K562 (cell line): Measurements from ENCODE around the gene C11orf52. TPM values are rescaled to one million over a fixed set of nuclear protein-coding genes. Genes with fewer than 3 reads are reported as not detected.

Source experiments
- ATAC-seq: fragments of 200-7000 bp; cut with Tn5 transposase; 3 replicates; pipeline ENCODE4 v1.9.1; 2020; ENCODE audit warnings: moderate library complexity
- BruUV-seq: library from RNA; stranded (reverse); fragments of 400-500 nt; replicated peaks from 2 replicates; lab custom pipeline; 2021; lab: Mats Ljungman, UMichigan
- CTCF ChIA-PET: fragments of 300-600 bp; formaldehyde crosslinking; extraction: SDS; loops from one replicate; lab custom pipeline; 2021; ENCODE audit warnings: low intra/inter-chr PET ratio; lab: Yijun Ruan, JAX
- POLR2A ChIA-PET: fragments of 300-600, 350-650 bp; sonication (Branson Sonifier 250); formaldehyde crosslinking; extraction: SDS; loops from one replicate; lab custom pipeline; 2021; ENCODE audit warnings: antibody characterized with exemption, inconsistent platforms; lab: Yijun Ruan, JAX
- DNase-seq, 4 experiments: peaks; one replicate each; pipeline versions ENCODE4 v3.0.0 to v3.0.0-alpha.2; 2011 to 2018; ENCODE audit warnings: low spot score in 3 of 4, mixed read lengths in 3 of 4; ENCODE audit errors: extremely low read depth in 1 of 4
- FAIRE-seq: peaks from 2 replicates; lab custom pipeline; 2011; peaks lifted over from hg19 to GRCh38; lab: Jason Lieb, UNC
- H2AFZ ChIP-seq: 2 replicates; pipeline ENCODE4 v1.6.0; 2011; ENCODE audit warnings: low read depth, low read length, control low read depth, inconsistent platforms
- H3K27ac ChIP-seq: fragments of 200-600 bp; 3 replicates; pipeline ENCODE4 v1.8.0; 2011; ENCODE audit warnings: low read depth, mild to moderate bottlenecking, control low read depth, inconsistent platforms, low read length, moderate library complexity, mixed read lengths; ENCODE audit errors: extremely low read depth
- H3K27me3 ChIP-seq, 2 experiments: fragments of 300-600 bp in 1 of 2; 2 replicates in 1 of 2; 3 replicates in 1 of 2; pipeline versions ENCODE4 v1.6.0 to v1.8.0; 2011; ENCODE audit warnings: inconsistent platforms in 2 of 2, low read length in 2 of 2, mild to moderate bottlenecking in 1 of 2, mixed read lengths in 1 of 2, moderate library complexity in 1 of 2; ENCODE audit not compliant: control insufficient read depth in 2 of 2, insufficient read depth in 2 of 2
- H3K36me3 ChIP-seq: fragments of 300-600 bp; 3 replicates; pipeline ENCODE4 v1.8.0; 2011; ENCODE audit warnings: mild to moderate bottlenecking, low read length, inconsistent platforms; ENCODE audit not compliant: control insufficient read depth, insufficient read depth
- H3K4me1 ChIP-seq, 2 experiments: fragments of 200-600 bp in 1 of 2; replicated peaks in 1 of 2; 2 replicates in 1 of 2; 3 replicates in 1 of 2; pipeline versions ENCODE4 v1.5.1 to v1.8.0; 2011; ENCODE audit warnings: inconsistent platforms in 2 of 2, low read length in 2 of 2, mild to moderate bottlenecking in 1 of 2, mixed read lengths in 1 of 2, moderate library complexity in 1 of 2; ENCODE audit not compliant: control insufficient read depth in 2 of 2, insufficient read depth in 2 of 2
- H3K4me2 ChIP-seq: 2 replicates; pipeline ENCODE4 v1.6.1; 2011; ENCODE audit warnings: low read length, control low read depth, inconsistent platforms, mixed read lengths; ENCODE audit not compliant: insufficient read depth
- H3K4me3 ChIP-seq: fragments of 200-600 bp; sonication (generic), shearing (Covaris generic); 2 replicates; pipeline ENCODE4 v1.5.1; 2016; ENCODE audit warnings: control low read depth, inconsistent platforms
- H3K79me2 ChIP-seq: fragments of 200-600 bp; 3 replicates; pipeline ENCODE4 v1.8.0; 2011; ENCODE audit warnings: low read length, inconsistent platforms; ENCODE audit not compliant: control insufficient read depth, insufficient read depth
- H3K9ac ChIP-seq, 2 experiments: 2 replicates each; pipeline versions ENCODE4 v1.6.0 to v1.6.1; 2011; ENCODE audit warnings: low read depth in 2 of 2, low read length in 2 of 2, control low read depth in 1 of 2, inconsistent platforms in 1 of 2, mild to moderate bottlenecking in 1 of 2, mixed read lengths in 1 of 2; ENCODE audit not compliant: insufficient read depth in 1 of 2
- H3K9me1 ChIP-seq: one replicate; pipeline ENCODE4 v1.6.0; 2011; ENCODE audit warnings: inconsistent platforms, mild to moderate bottlenecking, low read length, moderate library complexity; ENCODE audit not compliant: control insufficient read depth, insufficient read depth
- H3K9me3 ChIP-seq: replicated peaks from 2 replicates; pipeline ENCODE4 v1.5.1; 2011; ENCODE audit warnings: low read depth, low read length, inconsistent platforms; ENCODE audit not compliant: control insufficient read depth, insufficient read depth
- H4K20me1 ChIP-seq: replicated peaks from 2 replicates; pipeline ENCODE4 v1.6.1; 2011; ENCODE audit warnings: low read length, inconsistent platforms, mixed read lengths; ENCODE audit not compliant: control insufficient read depth, insufficient read depth
- FOXM1 ChIP-seq, 2 experiments: fragments of 450-650 bp in 1 of 2; sonication (generic) in 1 of 2; formaldehyde crosslinking in 1 of 2; IDR thresholded peaks; 2 replicates each; pipeline versions ENCODE4 v1.6.1 to v1.9.0; 2017 to 2022; ENCODE audit warnings: low read depth in 2 of 2, mild to moderate bottlenecking in 2 of 2, missing genetic modification reagents in 1 of 2, moderate library complexity in 1 of 2
- IFI16 ChIP-seq: fragments of 250-450 bp; sonication (Bioruptor Pico); IDR thresholded peaks from 2 replicates; pipeline ENCODE4 v2.1.2; 2022; ENCODE audit warnings: mild to moderate bottlenecking, inconsistent platforms
- JUN ChIP-seq, 2 experiments: sonication (generic) in 1 of 2; formaldehyde crosslinking in 1 of 2; IDR thresholded peaks; 2 replicates each; pipeline versions ENCODE4 v1.6.1 to v1.8.0; 2012 to 2022; ENCODE audit warnings: borderline replicate concordance in 2 of 2, mild to moderate bottlenecking in 2 of 2, improper control_type of control experiment in 1 of 2, low read depth in 1 of 2, low read length in 1 of 2, missing genetic modification reagents in 1 of 2
- KDM2B ChIP-seq: fragments of 250-450 bp; sonication (Bioruptor Pico); IDR thresholded peaks from 2 replicates; pipeline ENCODE4 v1.8.0; 2021; ENCODE audit warnings: mild to moderate bottlenecking, moderate library complexity
- MECOM ChIP-seq: fragments of 250-450 bp; sonication (Bioruptor Pico); IDR thresholded peaks from 2 replicates; pipeline ENCODE4 v1.8.0; 2022; ENCODE audit warnings: inconsistent platforms
- MXI1 ChIP-seq: IDR thresholded peaks from 2 replicates; pipeline ENCODE4 v1.6.1; 2011; ENCODE audit warnings: low read depth, mild to moderate bottlenecking, improper control_type of control experiment, low read length
- MYC ChIP-seq, 2 experiments: fragments of 250-450 bp in 1 of 2; sonication (Bioruptor Pico) in 1 of 2; IDR thresholded peaks; 2 replicates each; pipeline versions ENCODE4 v1.5.1 to v1.6.1; 2012 to 2021; ENCODE audit warnings: low read depth in 2 of 2, borderline replicate concordance in 1 of 2, improper control_type of control experiment in 1 of 2, low read length in 1 of 2, mild to moderate bottlenecking in 1 of 2, moderate library complexity in 1 of 2
- RNF2 ChIP-seq: sonication (generic); IDR thresholded peaks from 2 replicates; pipeline ENCODE4 v1.6.1; 2016
- SMAD1 ChIP-seq: fragments of 150-350 bp; IDR thresholded peaks from 2 replicates; pipeline ENCODE4 v1.6.1; 2014; ENCODE audit warnings: low read length, low read depth; ENCODE audit not compliant: partially characterized antibody
- STAG1 ChIP-seq: sonication (generic); formaldehyde crosslinking; IDR thresholded peaks from 2 replicates; pipeline ENCODE4 v1.5.0; 2020; ENCODE audit warnings: missing genetic modification reagents, borderline replicate concordance
- WGBS: fragments of 100-300 bp; shearing (Covaris generic); methylation state at CpG from one replicate; pipeline ENCODE4 v1.1.6; 2016; ENCODE audit warnings: low coverage, mixed read lengths; ENCODE audit not compliant: insufficient coverage; ENCODE audit errors: missing lambda C conversion rate; 5-methylcytosine and 5-hydroxymethylcytosine counted together
- in situ Hi-C: fragments of 300-500 bp; cut with MboI; formaldehyde crosslinking; loops from 4 replicates; pipeline ENCODE4 v1.15.0; 2018; ENCODE audit warnings: inconsistent platforms, mixed read lengths
- intact Hi-C: fragments of 100-400 bp; cut with micrococcal nuclease; formaldehyde crosslinking; loops from 2 replicates; pipeline ENCODE4 v1.14.2; 2022
- polyA plus RNA-seq, 8 experiments: library from polyadenylated mRNA; depleted of rRNA in 4 of 8; stranded (reverse) in 5 of 8; unstranded in 3 of 8; fragments of >200 nt; fragmentation: Nextera tagmentation in 2 of 8; fragmentation: Illumina TruSeq in 1 of 8; extraction: Ambion mirVana in 2 of 8; extraction: Trizol in 1 of 8; gene quantifications; 2 replicates each; pipeline versions ENCODE4 v1.2.1 to v1.2.3, GENCODE V29; 2011 to 2014; ENCODE audit warnings: inconsistent platforms in 1 of 8, missing spikeins in 1 of 8
- total RNA-seq, 7 experiments: library from RNA; depleted of rRNA in 6 of 7; stranded (reverse); fragments of >200 nt in 6 of 7; fragmentation: Illumina TruSeq in 2 of 7; extraction: Trizol in 2 of 7; gene quantifications; 2 replicates each; pipeline versions ENCODE4 v1.2.1 to v1.2.3, GENCODE V29; 2011 to 2021; ENCODE audit warnings: low replicate concordance in 1 of 7
- TF ChIP-seq, protein P1 (sequence below): fragments of 450-650 bp; IDR thresholded peaks from 2 replicates; pipeline ENCODE4 v1.6.1; 2016; ENCODE audit warnings: low read depth, mild to moderate bottlenecking, moderate library complexity
- TF ChIP-seq, protein P2 (sequence below): fragments of 250-450 bp; sonication (Bioruptor Pico); IDR thresholded peaks from 2 replicates; pipeline ENCODE4 v1.8.0; 2021; ENCODE audit warnings: moderate library complexity, mild to moderate bottlenecking, inconsistent platforms
- TF ChIP-seq, protein P3 (sequence below): fragments of 200-800 bp; sonication (Bioruptor generic); IDR thresholded peaks from 2 replicates; pipeline ENCODE4 v1.6.1; 2017; ENCODE audit warnings: missing genetic modification characterization, missing compliant biosample characterization

C11orf52 gene
- total and polyA plus RNA-seq, 9 of the 15 experiments (the other 6 are each of a cell fraction or from before 2014, with no cell fraction given), result 0.29 to 2.9 (median 1.0) TPM

- Histone ChIP-seq H3K9ac (no peak overlapping the region), H3K36me3 (0 out of 3 replicates have a peak, but pooled peaks cover 3% of the 10 kb centered on the region), H3K4me1 (peaks cover 22 to 29% of the 10 kb centered on the region in 2 experiments), H2AFZ (no peak overlapping the region), H4K20me1 (no peaks in the 10 kb centered on the region), H3K9me3 (no peaks in the 10 kb centered on the region), H3K4me3 (no peak overlapping the region), H3K27me3 (no peaks in the 10 kb centered on the region), H3K79me2 (peaks cover 8% of the 10 kb centered on the region; the same call in 2 of the 3 replicates), H3K4me2 (no peak overlapping the region), H3K27ac (no peak overlapping the region), H3K9me1 (no peaks in the 10 kb centered on the region)
- TF ChIP-seq, protein P1, sequence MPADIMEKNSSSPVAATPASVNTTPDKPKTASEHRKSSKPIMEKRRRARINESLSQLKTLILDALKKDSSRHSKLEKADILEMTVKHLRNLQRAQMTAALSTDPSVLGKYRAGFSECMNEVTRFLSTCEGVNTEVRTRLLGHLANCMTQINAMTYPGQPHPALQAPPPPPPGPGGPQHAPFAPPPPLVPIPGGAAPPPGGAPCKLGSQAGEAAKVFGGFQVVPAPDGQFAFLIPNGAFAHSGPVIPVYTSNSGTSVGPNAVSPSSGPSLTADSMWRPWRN, result no peak
- TF ChIP-seq JUN (IDR thresholded peaks at IDR 0.05; ENCODE audit: borderline replicate concordance, low read depth, low read length), result no peak
- no peak for TF ChIP-seq JUN (CRISPR knock-in tag; IDR thresholded peaks at IDR 0.05; ENCODE audit: borderline replicate concordance)
- TF ChIP-seq FOXM1 (IDR thresholded peaks at IDR 0.05; ENCODE audit: low read depth), result no peak
- no peak for TF ChIP-seq FOXM1 (CRISPR knock-in tag; IDR thresholded peaks at IDR 0.05; ENCODE audit: low read depth)
- no peak for TF ChIP-seq STAG1 (CRISPR knock-in tag)
- TF ChIP-seq, protein P2, sequence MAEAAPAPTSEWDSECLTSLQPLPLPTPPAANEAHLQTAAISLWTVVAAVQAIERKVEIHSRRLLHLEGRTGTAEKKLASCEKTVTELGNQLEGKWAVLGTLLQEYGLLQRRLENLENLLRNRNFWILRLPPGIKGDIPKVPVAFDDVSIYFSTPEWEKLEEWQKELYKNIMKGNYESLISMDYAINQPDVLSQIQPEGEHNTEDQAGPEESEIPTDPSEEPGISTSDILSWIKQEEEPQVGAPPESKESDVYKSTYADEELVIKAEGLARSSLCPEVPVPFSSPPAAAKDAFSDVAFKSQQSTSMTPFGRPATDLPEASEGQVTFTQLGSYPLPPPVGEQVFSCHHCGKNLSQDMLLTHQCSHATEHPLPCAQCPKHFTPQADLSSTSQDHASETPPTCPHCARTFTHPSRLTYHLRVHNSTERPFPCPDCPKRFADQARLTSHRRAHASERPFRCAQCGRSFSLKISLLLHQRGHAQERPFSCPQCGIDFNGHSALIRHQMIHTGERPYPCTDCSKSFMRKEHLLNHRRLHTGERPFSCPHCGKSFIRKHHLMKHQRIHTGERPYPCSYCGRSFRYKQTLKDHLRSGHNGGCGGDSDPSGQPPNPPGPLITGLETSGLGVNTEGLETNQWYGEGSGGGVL (CRISPR knock-in tag), result no peak
- TF ChIP-seq MECOM, result no peak
- TF ChIP-seq SMAD1, result no peak
- no peak for TF ChIP-seq IFI16 (CRISPR knock-in tag)
- TF ChIP-seq KDM2B (CRISPR knock-in tag), result no peak
- TF ChIP-seq RNF2, result no peak
- TF ChIP-seq, protein P3, sequence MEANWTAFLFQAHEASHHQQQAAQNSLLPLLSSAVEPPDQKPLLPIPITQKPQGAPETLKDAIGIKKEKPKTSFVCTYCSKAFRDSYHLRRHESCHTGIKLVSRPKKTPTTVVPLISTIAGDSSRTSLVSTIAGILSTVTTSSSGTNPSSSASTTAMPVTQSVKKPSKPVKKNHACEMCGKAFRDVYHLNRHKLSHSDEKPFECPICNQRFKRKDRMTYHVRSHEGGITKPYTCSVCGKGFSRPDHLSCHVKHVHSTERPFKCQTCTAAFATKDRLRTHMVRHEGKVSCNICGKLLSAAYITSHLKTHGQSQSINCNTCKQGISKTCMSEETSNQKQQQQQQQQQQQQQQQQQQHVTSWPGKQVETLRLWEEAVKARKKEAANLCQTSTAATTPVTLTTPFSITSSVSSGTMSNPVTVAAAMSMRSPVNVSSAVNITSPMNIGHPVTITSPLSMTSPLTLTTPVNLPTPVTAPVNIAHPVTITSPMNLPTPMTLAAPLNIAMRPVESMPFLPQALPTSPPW (CRISPR knock-in tag), result no peak
- no peak for TF ChIP-seq MYC (IDR thresholded peaks at IDR 0.05; ENCODE audit: low read depth, low read length)
- TF ChIP-seq MYC (CRISPR knock-in tag; IDR thresholded peaks at IDR 0.05; ENCODE audit: borderline replicate concordance, low read depth), result no peak
- TF ChIP-seq MXI1, result no peak
- FAIRE-seq (no peak), ATAC-seq (no peak), DNase-seq (no peak)
- intact Hi-C loops, result no loop called here
- in situ Hi-C loops, result no loop called here
- POLR2A ChIA-PET, result interaction anchor here (0.8 to 1.9 kb wide), 3 partner anchors 12 to 19 kb away, joined by 3 to 4 read pairs (median 3); no protein-coding TSS in a partner anchor
- CTCF ChIA-PET, result no interaction called here
- BruUV-seq, result no TSS peak
- WGBS, result 68% methylated on average over 4 of the region's 4 CpGs
Measured at GRCh38 chr11:111939836-111940604, 21.3 kb downstream of the C11orf52 start.
